Suppressor macrophage treated with lipopolysaccharide for 1 hour (primary cell): ENCODE results near the gene EOLA2.
"Not testable (repeated sequence)": the region's sequence is repeated elsewhere in the genome, so short reads cannot be mapped to it uniquely, and the experiment has no call there.

Experiments used
- DNase-seq, 3 donors: peaks; one replicate each; pipeline ENCODE4 v3.0.0-alpha.2; 2020 to 2022

The EOLA2 gene

DNA sequence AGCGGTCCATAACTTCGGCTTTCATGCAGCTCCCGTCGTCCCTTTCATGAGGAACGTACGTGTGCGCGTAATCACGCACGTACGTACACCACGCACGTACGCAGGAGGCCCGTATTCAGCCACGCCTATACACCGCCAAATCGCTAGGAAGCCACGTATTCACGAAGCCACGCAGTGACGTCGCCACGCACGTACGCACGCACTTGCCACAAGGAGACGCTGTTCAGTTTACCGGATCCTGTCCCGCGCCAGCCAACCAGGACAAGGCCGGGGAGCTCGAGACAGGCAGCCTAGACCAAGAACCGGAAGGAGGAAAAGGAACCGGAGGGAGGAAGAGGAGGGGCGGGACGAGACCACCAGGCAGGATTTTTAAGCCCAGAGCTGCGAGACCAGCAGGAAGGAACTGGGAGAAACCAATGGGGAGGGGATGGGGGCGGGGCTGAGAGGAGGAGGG is at the start of gene EOLA2:
Gene EOLA2, minus strand, starts transcription at position 65 of the 454 bp plus-strand sequence. CDS start 4,617 bp downstream, outside the sequence.
- peak; percentile 94 to 96 (median 95) for DNase-seq

DNA sequence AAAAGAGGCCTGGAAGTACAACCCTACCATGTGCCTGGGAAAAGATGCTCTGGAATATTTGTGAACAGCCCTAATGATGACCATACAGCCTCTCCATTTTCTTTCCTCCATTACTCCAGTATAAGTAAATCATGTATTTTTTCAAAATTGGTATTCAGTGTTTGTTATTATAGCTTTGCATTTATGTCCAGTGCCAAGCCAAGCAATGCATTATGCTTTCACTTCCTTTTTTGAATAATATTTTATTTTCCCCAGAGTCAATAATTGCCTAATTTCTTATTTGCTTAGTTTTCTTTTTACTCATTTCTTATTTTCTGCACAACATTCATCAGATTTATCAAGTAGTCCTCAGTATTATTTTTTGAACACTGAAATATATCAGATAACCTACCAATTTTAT is 49.3 kb upstream of the EOLA2 start:
- peak in 1 of 3 donors; percentile 18 for DNase-seq

DNA sequence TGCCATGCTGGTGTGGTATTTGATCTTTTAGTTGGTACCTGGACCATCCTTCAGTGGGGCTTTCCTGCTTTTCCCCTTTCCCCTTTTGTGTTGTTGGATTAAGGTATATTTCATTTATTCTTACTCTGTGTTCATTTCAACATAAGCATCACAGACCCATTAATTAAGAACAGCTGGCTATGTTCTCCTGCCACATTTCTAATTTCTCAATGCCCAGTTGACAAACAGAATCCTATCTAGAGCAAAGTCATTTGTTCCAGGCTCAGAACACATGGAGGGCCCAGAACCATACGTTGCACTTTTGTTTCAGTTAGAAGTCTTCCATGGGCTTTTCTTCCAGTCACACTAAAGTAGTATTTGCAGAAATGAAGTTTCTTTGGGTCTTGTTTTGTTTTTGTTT is 46.1 kb upstream of the EOLA2 start:
- no peak for DNase-seq

DNA sequence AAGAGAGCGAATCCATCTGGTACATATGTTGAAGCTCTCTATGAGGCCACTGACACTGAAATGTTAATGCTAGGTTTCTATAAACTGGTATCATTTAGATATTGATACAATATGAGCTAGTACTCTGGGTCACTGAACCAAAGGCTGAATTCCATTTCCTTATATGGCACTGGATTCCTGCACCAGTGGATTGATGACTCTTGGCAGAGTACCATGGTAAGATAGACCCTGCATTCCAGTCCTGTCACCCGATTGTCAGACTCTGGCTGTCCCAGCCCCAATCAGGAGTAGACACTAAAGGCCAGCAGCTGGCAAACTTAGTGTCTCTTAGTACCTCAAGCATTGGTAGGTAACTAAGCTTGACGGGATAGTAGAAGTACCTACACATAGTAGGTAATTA is 44.0 kb upstream of the EOLA2 start:
- no peak for DNase-seq

DNA sequence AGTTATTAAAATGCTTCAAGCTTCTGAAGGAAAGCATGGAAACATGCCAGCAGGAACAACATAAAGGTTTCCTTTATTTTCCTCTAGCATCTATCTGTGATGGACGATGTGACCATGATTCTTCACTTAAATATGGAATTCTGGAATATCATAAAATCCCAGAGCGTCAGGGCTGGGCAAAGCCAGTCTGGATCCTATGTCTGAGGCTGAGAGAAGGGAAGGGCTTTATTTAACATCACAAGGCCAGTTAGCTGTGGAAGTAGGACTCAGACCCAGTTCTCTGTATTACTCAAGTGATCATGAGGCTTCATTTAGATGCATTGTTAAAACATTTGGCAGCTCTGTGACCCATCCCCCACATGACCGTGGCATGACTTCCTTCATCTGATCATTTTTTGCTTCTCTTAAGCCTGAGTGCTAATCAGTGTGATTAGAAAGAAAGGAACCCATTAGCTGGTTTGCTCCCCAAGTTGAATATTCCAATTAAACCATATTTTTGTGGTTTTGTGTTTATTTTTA is 40.9 kb upstream of the EOLA2 start:
- DNase-seq: peak; percentile 15 to 20 (median 20)

DNA sequence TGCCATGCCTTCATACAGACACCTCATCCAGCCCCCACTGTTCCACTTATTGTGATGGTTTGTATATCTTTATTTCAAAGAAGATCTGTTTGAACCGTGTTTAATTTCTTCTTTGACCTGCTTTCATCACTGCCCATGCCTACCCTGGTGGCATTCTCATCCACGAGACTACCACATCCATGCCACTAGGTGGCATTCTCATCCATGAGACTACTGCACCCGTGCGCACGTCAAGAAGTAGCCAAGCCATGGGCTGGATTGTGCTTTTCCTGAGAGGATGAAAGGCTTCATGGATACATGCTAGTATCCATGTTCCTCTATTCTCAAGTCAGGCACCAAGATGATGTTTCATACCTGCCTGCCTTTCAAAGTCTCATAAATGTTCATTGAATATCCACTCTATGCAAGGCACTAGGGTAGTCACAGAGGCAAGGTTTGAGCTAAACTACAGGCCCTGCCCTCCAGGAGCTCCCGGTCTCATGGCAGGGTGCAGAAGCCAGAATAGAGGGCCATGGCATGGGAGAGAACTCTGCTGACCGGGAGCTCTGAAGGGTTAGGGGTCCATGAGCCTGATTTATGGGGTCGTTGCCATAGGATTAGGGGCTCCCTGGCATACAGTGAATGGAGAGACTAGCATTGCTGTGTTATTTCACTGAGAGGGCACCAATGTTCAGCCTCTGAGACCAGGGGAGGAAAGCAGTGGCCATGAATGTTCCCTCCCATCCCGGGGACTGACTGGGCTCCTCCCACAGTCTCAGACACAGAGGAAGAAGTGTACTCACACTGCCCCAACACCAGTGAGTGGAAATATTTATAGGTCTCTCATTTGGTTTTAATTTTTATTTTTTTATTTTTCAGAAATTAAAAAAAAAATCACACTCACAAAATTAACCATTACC is 24.8 kb upstream of the EOLA2 start:
- peak; percentile 61 to 64 (median 61) for DNase-seq

DNA sequence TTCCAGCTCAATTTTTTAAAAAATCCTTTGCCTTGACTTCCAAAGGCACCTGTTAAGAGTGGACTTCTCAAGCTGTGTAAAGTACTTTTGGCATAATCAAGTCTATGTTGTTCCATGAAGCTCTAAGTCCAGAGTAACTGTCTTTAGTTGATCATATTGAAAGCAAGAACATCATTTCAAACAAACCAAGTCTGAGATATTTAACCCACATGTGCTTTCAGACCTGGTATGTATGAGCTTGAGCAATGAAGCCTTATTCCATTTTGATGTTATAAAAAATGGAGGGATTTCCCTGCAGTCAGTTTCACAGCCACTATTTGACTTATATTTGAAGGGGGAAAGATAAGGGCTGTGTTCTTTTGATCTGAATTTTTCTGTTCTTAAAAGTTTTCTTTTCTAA is 23.7 kb upstream of the EOLA2 start:
- no peak for DNase-seq

DNA sequence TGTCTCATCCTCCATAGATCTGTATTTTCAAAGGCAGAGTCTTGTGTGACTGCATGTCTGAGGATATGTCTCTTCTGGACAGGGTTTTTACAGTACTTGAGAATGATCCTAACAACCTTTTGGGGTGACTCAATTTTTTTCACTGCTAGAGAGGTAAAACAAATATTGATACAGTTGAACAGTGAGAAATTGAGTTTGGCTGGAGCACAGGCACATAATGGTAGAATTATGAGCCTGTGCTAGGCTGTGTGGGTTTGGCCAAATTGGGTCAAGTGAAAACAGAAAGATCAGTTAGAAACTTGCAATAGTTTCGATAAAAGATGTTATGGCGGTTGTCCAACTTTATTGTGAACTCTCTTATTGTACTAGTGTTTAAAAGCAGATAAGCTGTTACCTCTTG is 23.3 kb upstream of the EOLA2 start:
- DNase-seq: no peak

DNA sequence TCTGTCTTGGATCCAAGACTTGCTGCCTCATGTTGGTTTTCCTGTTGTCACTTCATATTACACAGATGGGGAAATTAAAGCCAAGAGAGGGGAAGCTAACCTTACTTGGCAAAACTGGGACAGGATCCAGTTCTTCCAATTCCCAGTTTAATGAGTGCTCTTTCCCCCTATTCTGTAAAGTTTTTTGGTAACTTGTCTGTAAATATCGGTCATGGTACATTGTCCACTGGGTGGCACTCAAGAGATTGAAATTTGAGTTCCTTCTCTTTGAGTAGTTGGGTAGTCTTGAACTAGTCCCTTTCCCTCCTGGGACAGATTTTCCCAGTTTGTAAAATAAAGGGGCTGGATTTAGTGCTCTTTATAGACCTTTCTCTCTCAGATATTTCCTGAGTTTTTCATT is 12.4 kb upstream of the EOLA2 start:
- peak; percentile 41 to 47 (median 42) for DNase-seq

DNA sequence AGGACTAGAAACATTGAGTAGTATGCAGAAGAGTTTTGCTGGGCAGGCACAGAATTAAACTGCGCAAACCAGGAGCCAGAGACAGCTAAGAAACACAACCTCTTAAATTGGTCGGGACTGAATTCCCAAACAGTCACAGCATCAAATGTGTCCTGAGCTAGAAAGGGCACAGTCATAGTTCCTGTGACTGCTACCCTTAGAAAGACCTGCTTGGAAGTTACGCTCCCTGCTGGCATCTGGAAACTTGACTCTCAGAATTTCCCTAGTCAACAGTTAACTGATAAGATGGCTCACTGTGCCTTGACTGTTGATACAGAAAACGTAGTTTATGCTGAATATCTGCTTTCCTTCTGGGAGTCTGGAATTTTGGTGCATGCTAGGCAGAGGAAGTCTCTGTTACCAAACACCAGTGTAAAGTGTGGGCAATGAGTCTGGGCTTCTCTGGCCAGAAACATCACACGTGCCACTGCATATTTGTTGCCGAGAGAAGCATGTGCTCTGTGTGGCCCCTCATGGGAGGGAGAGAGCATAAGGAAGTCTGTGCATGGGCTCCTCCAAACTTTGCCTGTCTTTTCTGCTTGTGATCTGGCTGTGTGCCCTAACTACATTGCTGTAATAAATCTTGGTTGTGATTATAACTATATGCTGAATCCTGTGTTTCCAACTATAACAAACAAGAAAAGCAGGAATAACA is 11.6 kb upstream of the EOLA2 start:
- no peak for DNase-seq

DNA sequence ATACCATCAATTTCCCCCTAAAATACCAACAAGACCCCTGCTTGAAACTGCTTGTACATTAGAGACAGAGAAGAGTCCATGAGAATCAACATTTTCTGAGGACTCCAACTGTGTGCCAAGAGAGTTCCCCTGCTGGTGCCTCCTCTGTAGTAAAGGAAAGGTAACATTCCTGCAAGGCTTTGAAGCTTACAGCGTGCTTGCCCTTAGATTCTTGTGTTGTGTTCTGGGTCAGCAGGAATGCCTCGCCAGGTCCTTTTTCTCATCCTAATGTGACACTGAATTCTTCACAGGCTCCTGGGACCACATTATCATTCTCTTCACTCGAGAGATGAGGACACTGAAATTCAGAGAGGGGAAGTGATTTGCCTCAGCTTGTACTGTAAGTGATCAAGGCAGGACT is 9.7 kb upstream of the EOLA2 start:
- DNase-seq: no peak

DNA sequence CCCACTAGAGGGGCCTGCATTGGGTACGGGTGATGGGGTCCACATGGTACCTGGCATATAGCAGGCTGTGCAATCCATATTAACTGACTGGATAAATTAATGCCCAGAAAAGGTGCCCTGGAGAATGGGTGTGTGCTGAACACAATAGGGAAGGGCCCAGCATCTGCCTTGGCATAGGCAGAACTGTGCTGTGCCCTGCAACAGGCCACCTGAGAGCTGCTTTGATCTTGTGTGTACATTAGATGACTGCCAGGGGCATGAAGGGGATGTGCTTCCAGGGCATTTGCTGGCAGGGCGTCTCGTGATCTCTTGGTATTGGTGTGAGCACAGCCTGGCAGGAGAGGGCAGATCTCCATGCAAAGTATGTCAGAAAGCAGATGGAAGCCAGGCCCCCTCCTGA is 8.6 kb upstream of the EOLA2 start:
- DNase-seq: not testable (repeated sequence)

DNA sequence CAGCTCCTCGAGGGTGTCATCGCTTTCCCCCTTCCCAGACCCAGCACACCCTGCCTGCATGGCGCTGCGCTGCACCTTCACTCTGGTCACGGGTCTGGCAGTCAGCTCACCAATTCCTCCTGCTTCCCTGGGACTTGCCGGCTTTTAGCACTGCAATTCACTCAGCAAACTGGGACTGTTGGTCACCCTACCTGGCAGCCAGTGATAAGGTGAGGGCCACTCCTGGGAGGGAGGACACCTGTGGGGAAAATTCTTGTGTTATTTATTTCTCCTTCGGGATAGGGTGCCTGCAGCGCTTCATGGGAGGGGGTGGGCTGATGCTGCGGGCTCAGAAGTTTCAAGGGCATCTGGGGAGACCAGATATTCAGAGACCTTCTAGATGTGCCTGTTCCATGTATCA is 7.5 kb upstream of the EOLA2 start:
- not testable (repeated sequence) for DNase-seq

DNA sequence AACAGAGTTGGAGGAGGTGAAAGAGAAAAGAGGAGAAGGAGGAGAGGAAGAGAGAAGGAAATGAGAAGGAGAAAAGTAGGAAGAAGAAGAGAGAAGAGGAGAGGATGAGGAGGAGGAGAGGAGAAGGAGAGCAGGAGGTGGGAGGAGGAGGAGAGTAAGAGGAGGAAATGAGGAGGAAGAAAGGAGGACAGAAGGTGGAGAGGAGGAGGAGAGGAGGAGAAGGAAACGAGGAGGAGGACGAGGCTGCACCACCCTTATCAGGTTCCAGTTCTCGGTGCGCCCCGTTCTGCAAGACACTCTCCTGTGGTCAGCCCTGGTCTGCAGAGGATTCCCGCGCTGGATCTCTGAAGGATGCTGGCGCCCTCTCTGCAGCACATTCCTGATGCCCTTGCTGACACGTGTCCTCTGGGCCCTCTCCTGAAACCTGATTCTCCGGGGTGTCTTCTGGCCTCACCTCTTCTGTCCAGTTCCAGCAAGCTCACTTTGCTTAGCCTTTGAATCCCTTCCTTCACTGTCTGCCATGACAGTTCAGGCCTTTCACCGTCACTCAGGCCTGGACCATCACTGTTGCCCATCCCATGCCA is 6.9 kb upstream of the EOLA2 start:
- DNase-seq: not testable (repeated sequence)

DNA sequence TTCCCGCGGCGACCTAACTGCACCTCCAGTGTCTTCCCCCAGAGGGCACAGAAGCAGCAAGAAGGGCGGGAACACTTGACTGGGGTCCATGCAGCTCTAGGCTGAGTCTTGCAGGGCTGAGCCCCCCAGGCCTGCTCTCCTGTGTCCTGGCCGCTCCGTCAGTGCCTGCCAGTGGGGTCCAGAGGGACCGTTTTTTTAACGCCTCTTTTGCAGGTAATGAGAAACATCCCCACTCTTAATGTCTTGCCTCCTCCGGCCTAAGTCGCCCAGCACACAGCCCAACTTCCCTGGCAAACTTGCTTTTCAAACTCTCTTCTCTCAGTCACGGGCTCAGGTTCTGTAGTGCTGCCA is 2.4 kb upstream of the EOLA2 start:
- not testable (repeated sequence) for DNase-seq

DNA sequence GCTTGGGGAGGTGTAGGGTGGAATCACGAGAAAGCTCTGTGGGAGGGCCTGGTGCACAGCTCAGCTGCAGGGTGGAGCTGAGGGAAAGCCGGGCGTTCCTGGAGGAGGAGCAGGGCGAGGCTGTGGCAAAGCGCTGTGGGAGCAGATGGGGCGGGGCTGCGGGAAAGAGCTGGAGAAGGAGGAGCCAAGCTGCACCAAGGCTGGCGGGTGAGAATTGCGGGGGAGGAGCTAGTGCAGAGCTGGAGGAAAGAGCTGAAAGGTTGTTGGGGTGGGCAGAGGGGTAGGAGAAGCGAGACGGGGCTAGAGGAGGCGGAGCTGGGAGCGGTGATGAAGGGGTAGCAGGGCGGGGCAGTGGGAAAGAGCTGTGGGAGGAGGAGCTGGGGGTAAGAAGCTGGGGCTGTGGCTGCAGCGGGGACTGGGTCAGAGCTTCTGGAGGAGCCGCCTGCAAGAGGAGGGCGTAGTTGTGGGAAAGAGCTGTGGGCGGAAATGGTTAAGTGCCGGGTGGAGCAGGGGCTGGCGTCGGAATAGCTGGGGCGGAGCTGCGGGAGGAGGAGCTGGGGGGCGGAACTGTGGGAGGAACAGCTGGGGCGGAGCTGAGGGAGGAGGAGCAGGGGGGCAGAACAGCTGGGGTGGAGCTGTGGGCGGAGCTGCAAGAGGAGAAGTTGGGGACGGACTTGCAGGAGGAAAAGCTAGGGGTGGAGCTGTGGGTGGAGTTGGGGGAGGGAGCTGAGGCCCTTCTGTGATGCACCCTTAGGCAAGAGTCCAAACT is 1.8 kb upstream of the EOLA2 start:
- peak; percentile 92 to 94 (median 93) for DNase-seq

DNA sequence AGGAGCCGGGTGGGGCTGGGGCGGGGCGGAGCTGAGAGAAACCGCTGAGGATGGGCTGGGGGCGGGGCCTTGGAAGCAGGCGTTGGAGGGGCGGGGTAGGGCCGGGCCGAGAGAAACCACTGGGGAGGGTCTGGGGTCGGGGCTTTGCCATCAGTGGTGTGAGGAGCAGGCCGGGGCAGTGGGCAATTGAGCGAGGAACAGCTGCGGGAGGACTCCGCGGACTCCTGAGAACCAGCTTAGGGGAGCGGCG is 1.3 kb upstream of the EOLA2 start:
- no peak for DNase-seq

DNA sequence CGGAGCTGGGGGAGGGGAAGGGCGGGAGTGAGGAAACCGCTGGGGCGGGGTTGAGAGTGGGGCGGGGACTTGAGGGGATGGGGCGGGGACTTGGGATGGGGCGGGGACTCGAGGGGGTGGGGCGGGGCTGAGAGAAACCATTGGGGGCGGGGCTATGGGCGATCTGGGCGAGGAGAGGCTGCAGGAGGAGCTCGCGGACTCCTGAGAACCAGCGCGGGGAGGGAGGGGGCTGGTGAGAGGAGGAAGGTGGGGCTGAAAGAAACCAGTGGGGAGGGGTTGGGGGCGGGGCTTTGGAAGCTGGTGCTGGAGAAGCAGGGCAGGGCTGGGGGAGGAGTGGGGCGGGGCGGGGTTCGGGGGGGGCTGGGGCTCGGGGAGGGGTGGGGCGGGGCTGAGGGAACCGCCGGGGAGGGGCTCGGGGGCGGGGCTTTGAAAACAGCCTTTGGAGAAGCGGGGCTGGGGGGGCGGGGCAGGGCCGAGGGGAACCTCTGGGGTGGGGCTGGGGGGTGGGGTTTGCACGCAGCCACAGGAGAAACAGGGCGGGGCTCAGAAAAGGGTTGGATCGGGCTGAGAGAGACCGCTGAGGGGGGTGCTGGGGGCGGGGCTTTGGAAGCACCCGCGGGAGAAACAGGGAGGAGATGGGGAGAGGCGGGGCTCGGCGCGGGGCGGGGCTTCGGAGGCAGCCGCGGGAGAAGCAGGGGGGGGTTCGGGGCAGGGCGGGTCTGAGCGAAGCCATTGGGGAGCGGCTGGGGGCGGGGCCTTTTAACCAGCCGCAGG is 777 bp upstream of the EOLA2 start:
- DNase-seq: peak; percentile 86 to 97 (median 93)

DNA sequence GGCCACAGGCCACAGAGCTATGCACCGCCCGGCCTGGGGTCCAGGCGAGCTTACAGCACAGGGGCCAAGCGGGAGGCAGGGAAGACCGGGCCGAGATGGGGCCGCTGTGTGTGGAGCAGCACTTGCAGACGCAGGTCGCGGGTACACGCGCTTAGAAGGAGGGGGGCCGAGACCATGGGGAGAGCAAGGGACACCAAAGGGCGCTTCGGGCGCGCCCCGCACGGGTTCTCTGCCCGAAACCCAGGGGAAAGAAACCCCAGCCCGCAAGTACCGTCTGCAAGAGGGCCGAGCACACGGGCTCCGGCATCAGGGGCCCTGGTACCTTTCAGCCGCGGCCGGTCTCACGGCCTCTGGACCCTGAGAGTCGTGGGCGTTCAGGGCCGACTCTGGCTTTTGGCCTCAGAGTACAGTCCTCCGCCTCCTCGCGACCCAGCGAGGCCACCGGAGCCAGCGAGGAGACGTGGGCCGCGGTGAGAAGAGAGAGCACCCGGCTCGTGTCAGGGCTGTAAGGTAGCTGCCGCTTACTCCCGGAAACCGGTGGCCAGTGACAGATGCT is 342 bp downstream of the EOLA2 start:
- peak in 2 of 3 donors; percentile 3 to 5 for DNase-seq

DNA sequence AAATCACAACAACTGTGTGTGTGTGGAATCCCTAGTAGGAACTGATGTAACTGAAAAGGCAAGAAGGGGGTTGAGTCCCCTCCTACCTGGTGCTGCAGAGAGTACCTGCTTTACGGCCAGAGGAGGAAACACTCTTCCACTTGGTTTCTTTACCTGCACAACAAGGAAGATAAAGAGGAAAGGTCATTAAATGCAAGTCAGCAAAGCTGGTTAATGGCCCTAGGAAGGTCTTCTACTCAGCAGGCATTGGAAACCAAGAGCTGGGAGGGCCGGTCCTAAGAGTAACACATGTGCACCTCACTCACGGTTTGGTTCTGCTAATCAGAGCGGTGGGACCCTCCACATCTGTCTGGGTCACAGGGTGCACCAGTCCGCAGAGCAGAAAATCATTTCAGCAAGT is 963 bp downstream of the EOLA2 start:
- not testable (repeated sequence) for DNase-seq

DNA sequence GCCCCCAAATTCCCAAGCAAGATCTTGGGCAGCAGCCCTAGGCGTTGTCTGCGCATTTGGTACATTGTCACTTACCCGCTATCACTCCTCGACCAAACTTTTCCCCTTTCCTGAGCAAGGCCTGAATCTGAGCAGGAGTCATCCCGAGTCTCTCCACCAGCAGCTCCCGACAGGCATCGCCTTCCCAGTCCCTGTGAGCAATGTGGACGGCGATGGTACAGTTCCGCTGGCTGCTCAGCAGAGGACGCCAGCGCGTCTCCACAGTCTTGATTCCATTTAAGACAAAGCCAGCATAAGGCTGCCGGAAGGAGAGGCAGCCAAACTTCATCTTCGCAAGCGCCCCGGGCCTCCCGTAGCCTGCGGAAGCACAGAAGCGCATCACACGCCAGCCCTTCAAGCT is 4.7 kb downstream of the EOLA2 start:
- not testable (repeated sequence) for DNase-seq

DNA sequence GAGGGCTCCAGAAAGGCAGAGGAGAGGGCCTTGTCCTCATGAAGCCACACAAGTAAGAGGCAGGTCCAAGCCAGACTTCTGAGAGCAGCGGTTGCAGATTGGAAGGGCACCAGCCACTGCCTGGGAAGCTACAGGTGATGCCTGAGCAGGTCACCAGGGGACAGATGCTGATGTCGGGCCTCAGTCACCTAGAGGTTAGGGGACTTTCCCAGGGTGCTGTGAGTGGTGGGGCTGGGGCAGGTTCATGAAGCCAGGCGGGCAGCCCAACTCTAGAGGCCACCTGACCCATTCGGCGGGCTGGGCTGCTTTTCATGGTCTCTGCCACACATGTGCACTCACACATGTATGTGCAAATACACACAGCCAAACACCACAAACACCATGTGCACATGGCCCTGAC is 5.3 kb downstream of the EOLA2 start:
- not testable (repeated sequence) for DNase-seq
